HG03135 (cell line): ENCODE measurements around the gene UBR4.

Experiments used
- ATAC-seq: cut with Tn5 transposase; IDR thresholded peaks from one replicate; pipeline ENCODE4 v1.9.1; 2021; ENCODE audit warnings: mild to moderate bottlenecking, moderate library complexity; ENCODE audit not compliant: unreplicated experiment

The UBR4 gene

DNA sequence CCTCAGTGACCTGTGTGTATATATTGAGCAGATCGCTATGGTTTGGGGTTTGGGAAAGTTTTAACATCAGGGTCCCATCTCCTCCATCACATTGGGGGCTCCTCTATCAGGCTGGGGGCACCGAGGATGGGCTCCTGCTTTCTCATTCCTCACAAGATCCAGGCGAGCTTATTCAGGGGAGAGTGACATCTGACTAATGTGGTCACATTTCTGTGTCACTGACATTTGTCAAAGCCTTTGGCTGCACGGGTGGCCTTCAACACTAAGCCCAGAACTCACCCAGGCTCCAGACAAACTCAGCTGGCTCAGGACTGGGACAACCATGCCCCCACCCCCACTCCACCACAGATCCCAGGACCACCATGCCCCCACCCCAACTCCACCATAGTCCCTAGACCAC is 150.3 kb downstream of the UBR4 start:
- no peak for ATAC-seq

GRCh38 chr1:19058476-19058797 is 151.6 kb downstream of the UBR4 start:
- no peak for ATAC-seq

DNA sequence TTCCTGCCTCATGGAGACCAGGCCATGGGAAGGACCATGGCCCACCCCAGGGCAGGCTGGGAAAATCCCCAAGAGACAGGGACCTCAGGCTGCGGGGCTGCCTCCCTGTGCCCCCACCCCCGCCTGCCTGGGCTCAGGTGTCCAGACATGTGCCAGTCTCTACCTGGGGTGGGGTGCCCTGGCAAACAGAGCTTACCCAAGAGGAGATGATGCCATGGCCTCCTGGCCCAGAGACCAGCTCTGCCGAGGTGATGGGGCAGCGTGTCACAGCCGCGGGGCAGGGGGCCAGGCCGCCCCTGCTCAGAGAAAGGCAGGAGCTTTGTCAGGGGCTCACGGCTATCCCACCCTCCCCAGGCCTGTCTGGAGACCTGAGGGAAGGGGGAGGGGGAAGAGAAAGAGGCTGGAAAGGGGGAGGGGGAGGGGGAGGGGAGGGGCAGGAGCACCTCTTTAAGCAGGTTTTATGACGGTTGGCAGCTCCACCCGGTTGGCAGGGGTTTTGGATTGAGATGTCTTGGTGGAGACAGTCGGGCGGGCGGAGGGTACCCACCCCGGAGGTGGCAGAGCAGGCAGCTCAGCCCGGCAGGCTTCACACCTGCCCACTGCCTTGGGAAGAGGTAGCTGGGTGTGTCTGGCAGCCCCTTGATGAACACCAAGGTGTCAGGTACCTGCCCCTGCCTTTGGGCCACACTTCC is 152.1 kb downstream of the UBR4 start:
- ATAC-seq, result no peak

DNA sequence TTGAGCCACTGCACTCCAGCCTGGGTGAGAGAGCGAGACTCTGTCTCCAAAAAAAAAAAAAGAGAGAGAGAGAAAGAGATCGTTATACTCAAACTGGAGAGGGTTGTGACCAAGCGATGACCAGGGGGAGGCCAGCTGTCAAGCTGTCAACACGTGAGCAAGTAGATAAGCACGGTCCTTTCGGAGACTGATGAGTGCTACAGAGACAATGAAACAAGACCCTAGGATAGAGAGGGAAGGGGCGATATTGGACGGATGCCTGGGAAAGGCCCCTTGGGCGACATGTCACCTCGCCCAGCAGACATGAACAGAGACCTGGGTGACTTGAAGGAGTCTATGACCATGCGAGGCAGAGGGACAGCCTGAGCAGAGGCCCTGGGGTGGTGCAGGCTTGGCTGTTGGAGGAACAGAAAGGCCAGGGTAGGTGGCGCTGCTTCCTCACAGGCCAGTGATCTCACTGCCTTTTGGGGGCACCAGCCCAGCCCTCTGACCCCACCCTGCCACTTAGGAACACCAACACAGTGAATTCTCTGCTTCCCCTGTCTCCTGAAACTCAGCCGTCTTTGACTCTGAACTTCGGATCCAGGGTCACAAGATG is 152.8 kb downstream of the UBR4 start:
- no peak for ATAC-seq

- ATAC-seq, result no peak
Measured at GRCh38 chr1:19055701-19056100, 154.4 kb downstream of the UBR4 start.

GRCh38 chr1:19055001-19055400 is 155.1 kb downstream of the UBR4 start:
- ATAC-seq, result no peak

DNA sequence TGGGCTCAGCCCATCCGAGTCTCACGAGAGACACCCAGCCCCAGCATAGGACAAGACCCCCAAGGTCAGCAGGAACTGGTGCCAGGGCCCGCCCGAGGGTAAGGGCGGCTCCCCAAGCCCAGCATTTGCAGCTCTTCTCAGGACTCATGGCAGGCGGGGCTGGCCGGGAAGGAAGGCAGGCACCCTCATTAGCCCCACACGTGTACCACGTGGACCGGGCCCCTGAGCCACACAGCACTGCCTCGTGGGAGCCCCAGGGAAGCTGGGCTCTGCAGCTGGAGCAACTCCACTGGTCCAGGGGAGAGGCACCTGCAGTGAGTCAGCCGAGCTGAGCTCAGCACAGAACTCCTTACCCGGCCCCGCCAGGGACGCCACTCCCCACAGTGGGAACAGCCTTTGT is 155.8 kb downstream of the UBR4 start:
- no peak for ATAC-seq

GRCh38 chr1:19053486-19053885 is 156.6 kb downstream of the UBR4 start:
- no peak for ATAC-seq

GRCh38 chr1:19049798-19050197 is 160.3 kb downstream of the UBR4 start:
- ATAC-seq, result no peak

GRCh38 chr1:19049128-19049768 is 160.8 kb downstream of the UBR4 start:
- ATAC-seq, result no peak

DNA sequence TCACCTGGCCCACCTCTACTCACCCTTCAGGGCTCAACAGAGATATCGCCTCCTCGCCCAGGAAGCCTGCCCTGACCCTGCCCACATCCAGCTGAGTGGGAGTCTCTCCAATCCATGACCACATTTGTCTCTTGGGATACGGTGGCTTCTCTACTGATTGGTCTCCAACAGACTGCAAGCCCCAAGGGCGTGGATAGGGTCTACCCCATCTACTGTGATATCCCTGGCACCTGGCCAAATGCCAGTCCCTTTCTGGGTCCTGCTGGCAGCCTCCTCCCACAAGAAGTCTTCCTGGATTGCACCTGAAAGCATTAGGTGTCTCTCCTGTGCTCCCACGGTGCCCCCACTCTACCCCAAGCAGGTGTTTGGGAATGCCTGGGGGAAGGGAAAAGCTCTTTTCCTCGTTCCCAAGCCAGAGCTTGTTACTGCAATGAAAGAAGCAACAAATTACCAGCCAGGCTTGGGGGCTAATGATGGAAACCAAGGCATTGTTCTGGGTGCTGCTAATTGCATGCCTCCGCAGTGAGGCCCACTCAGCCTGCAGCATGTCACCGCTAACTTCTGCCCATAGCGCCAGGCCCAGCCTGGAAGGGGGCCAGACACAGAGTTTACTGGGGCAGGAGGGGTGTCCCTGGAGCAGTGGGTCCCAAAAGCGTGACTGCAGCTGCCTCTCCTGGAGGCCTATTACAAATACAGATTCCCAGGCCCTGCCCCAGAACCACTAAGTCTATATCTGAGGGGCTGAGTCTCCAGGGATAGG is 162.9 kb downstream of the UBR4 start:
- no peak for ATAC-seq

GRCh38 chr1:19045898-19046880 is 163.9 kb downstream of the UBR4 start:
- no peak for ATAC-seq

DNA sequence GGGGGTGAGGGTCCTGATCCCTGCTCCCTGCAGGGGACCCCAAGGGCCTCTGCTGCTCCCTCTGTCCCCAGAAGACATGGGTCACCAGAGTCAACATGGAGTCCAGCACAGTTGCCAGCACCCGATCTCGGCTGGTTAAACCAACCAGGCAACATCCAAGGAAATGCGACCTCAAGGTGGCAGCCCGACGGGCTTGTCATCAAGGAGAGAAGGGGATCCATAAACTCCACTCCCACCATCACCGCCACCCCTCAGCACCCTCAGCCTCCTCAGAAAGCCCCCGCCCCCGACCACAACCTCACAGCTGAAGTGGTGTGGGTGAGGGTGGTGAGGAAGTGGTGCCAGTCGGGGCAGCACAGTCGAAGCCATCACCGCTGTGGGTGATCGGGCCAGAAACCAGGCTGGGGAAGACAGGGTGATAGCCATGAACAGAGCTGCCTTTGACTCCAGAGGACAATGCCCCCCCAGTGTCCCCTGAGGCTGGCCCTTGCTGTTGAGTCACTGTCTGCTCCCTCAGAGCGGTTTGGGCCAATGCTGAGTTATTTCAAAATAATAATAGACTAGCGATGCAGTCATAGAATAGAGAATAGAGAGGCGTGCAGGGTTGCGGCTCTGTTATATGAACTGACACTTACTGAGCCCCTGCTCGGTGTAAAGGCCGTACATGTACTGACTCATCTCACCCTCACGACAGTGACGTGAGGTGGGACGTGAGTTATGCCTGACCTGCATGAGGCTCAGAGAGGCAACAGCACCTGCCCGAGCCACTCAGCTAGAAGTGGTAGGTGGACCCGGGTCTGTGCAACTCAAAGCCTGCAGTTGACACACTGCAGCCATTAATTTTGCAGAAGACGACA is 164.9 kb downstream of the UBR4 start:
- ATAC-seq, result no peak

GRCh38 chr1:19044471-19044870 is 165.6 kb downstream of the UBR4 start:
- no peak for ATAC-seq

GRCh38 chr1:19043579-19044443 is 166.3 kb downstream of the UBR4 start:
- ATAC-seq, result no peak

GRCh38 chr1:19042675-19043578 is 167.1 kb downstream of the UBR4 start:
- no peak for ATAC-seq

- no peak for ATAC-seq
Measured at GRCh38 chr1:19040010-19040680, 169.9 kb downstream of the UBR4 start.
